ENCODE results near the gene WFS1. TPM values are rescaled to one million over a fixed set of nuclear protein-coding genes. Genes with fewer than 3 reads are reported as not detected.

WFS1 gene
- total and polyA plus RNA-seq, 9 of the 15 experiments (the other 6 are each of a cell fraction or from before 2014, with no cell fraction given) = 0.01 to 0.29 (median 0.03) TPM; not detected in 5

GRCh38 chr4:6303943-6304342 lies 34.3 kb downstream of the WFS1 start:
- DNase-seq (ENCODE audit: extremely low read depth in 1 of 4, low spot score in 3 of 4) = no peak
- WGBS (ENCODE audit: insufficient coverage, low coverage, missing lambda C conversion rate) = 0% methylated on average over 11 of the region's 12 CpGs
- CTCF ChIA-PET (ENCODE audit: low intra/inter-chr PET ratio) = no interaction called here
- no TSS peak for BruUV-seq (replicated peaks)
- no peak overlapping the region for H3K4me2 ChIP-seq (ENCODE audit: insufficient read depth, low read length)
- H3K4me1 ChIP-seq (replicated peaks in 1 of 2; ENCODE audit: control insufficient read depth in 2 of 2, insufficient read depth in 2 of 2, low read length in 2 of 2) = peaks cover 0 to 10% of the 10 kb centered on the region in 2 experiments; a peak in 1 of 5 replicates
- peaks cover 6% of the 10 kb centered on the region for H3K9me1 ChIP-seq (ENCODE audit: control insufficient read depth, insufficient read depth, low read length)
- H3K9me3 ChIP-seq (replicated peaks; ENCODE audit: control insufficient read depth, insufficient read depth, low read depth, low read length) = no peaks in the 10 kb centered on the region
- H3K27ac ChIP-seq (ENCODE audit: extremely low read depth, low read depth, low read length) = no peak overlapping the region
- POLR2A ChIA-PET = no interaction called here
- H2AFZ ChIP-seq (ENCODE audit: low read depth, low read length) = no peak overlapping the region
- H3K4me3 ChIP-seq = no peak overlapping the region
- intact Hi-C loops (cut with micrococcal nuclease) = no loop called here
- no peak for ATAC-seq
- H3K79me2 ChIP-seq (ENCODE audit: control insufficient read depth, insufficient read depth, low read length) = no peaks in the 10 kb centered on the region
- H4K20me1 ChIP-seq (replicated peaks; ENCODE audit: control insufficient read depth, insufficient read depth, low read length) = peaks cover 9% of the 10 kb centered on the region
- no peaks in the 10 kb centered on the region for H3K36me3 ChIP-seq (ENCODE audit: control insufficient read depth, insufficient read depth, low read length)
- FAIRE-seq = no peak
- H3K27me3 ChIP-seq (ENCODE audit: control insufficient read depth in 2 of 2, insufficient read depth in 2 of 2, low read length in 2 of 2) = peaks cover 5 to 73% of the 10 kb centered on the region in 2 experiments; a peak in 4 of 5 replicates
- in situ Hi-C loops (cut with MboI) = no loop called here
- H3K9ac ChIP-seq (ENCODE audit: insufficient read depth in 1 of 2, low read depth in 2 of 2, low read length in 2 of 2) = no peak overlapping the region
- TF ChIP-seq HDAC2 (IDR thresholded peaks at IDR 0.05) (no peak), ZNF311 (CRISPR knock-in tag; IDR thresholded peaks at IDR 0.05) (no peak), CHD7 (IDR thresholded peaks at IDR 0.05; ENCODE audit: low read depth, low read length) (no peak), MLLT1 (IDR thresholded peaks at IDR 0.05) (no peak), ZNF639 (CRISPR knock-in tag; conservative IDR thresholded peaks at IDR 0.05 in 1 of 2, IDR thresholded peaks at IDR 0.05 in 1 of 2) (no peak)

All from K562 (cell line).